ENCODE results near the gene SLCO2A1. TPM values are rescaled to one million over a fixed set of nuclear protein-coding genes. Genes with fewer than 3 reads are reported as not detected.

SLCO2A1 gene
- total and polyA plus RNA-seq, 2 of the 4 experiments (the other 2 are of a cell fraction): under 0.01 to 1.5 TPM

DNA sequence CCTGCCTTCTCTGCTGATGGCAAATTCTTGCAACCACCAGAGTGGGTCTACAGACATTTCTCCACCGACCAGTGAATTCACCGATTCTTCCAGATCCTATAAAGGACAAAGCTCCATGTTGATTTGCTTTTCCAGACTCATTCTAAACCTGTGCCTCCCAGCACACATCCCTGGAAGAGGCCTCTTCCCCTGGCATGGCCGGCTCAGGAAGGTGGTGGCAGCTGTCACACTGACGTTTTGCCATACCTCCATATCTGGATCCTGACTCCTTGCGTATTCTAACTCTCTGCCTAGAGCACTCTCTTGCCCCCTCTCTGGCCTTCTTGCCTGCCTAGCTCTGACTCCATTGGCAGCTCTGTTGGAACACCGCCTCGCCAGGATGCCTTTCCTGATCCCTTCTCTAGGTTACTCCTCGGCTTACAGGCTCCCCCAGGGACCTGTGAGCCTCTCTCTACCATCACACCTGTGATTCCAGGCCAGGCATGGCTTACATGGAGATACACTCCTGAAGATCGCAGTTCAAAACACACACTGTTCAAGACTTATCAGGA, 31.0 kb downstream of the SLCO2A1 start:
- Histone ChIP-seq H3K27me3 (ENCODE audit: control insufficient read depth, insufficient read depth, low read length) (peaks cover 6% of the 10 kb centered on the region), H2BK5ac (ENCODE audit: low read depth, low read length, poor library complexity, severe bottlenecking) (no peak overlapping the region), H4K20me1 (ENCODE audit: insufficient read depth, low read length) (no peaks in the 10 kb centered on the region; the same call in 1 of the 2 replicates), H3K36me3 (ENCODE audit: control insufficient read depth, insufficient read depth, low read length) (no peaks in the 10 kb centered on the region), H4K8ac (ENCODE audit: low read depth in 2 of 2, low read length in 2 of 2) (no peak overlapping the region), H3K27ac (ENCODE audit: insufficient read depth, low read length) (no peak overlapping the region), H2AK9ac (replicated peaks; ENCODE audit: low read depth, low read length, poor library complexity) (no peak overlapping the region), H2BK20ac (ENCODE audit: low read depth, low read length) (no peak overlapping the region), H4K5ac (ENCODE audit: low read depth, low read length) (no peak overlapping the region), H3K18ac (ENCODE audit: low read depth, low read length) (no peak overlapping the region), H2BK120ac (ENCODE audit: low read depth, low read length) (no peak overlapping the region), H4K91ac (ENCODE audit: insufficient read depth, low read depth, low read length) (no peak overlapping the region), H3K4me3 (ENCODE audit: insufficient read depth, low read depth, low read length) (no peak overlapping the region), H3K9me3 (ENCODE audit: control insufficient read depth, insufficient read depth, low read length) (no peaks in the 10 kb centered on the region), H3K4me1 (ENCODE audit: control insufficient read depth, insufficient read depth, low read length) (peaks cover 2% of the 10 kb centered on the region; the same call in 1 of the 2 replicates), H2AK5ac (ENCODE audit: low read depth, low read length) (no peak overlapping the region), H3K4me2 (ENCODE audit: low read depth, low read length) (no peak overlapping the region), H3K14ac (replicated peaks; ENCODE audit: low read depth, low read length) (no peak overlapping the region), H2BK15ac (ENCODE audit: low read depth, low read length) (no peak overlapping the region), H3K79me1 (ENCODE audit: low read depth in 1 of 2, low read length in 2 of 2) (no peaks in the 10 kb centered on the region), H3K9ac (ENCODE audit: low read depth, low read length) (no peak overlapping the region), H3K56ac (ENCODE audit: extremely low read depth, insufficient read depth, low read length) (no peak overlapping the region), H3K4ac (ENCODE audit: low read depth, low read length) (no peak overlapping the region), H3K23ac (ENCODE audit: low read depth, low read length) (no peak overlapping the region), H3K9me1 (ENCODE audit: insufficient read depth, low read length) (0 out of 2 replicates have a peak, but pooled peaks cover 4% of the 10 kb centered on the region), H2AFZ (replicated peaks; ENCODE audit: low read length, poor library complexity) (no peak overlapping the region)
- intact Hi-C loops (cut with micrococcal nuclease): no loop called here
- DNase-seq (no peak), ATAC-seq (ENCODE audit: low read depth) (no peak)
- TF ChIP-seq, protein P1, sequence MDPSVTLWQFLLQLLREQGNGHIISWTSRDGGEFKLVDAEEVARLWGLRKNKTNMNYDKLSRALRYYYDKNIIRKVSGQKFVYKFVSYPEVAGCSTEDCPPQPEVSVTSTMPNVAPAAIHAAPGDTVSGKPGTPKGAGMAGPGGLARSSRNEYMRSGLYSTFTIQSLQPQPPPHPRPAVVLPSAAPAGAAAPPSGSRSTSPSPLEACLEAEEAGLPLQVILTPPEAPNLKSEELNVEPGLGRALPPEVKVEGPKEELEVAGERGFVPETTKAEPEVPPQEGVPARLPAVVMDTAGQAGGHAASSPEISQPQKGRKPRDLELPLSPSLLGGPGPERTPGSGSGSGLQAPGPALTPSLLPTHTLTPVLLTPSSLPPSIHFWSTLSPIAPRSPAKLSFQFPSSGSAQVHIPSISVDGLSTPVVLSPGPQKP (IDR thresholded peaks at IDR 0.05; ENCODE audit: borderline replicate concordance, low read depth, low read length): no peak
- TF ChIP-seq MAFK (IDR thresholded peaks at IDR 0.05; ENCODE audit: low read depth, low read length) (no peak), MXI1 (IDR thresholded peaks at IDR 0.05; ENCODE audit: borderline replicate concordance, low read depth, low read length) (no peak), NFE2L2 (IDR thresholded peaks at IDR 0.05; ENCODE audit: low read depth, low read length) (no peak), POLR2A (IDR thresholded peaks at IDR 0.05; ENCODE audit: low read depth, low read length) (no peak), RFX5 (IDR thresholded peaks at IDR 0.05; ENCODE audit: low read depth, low read length) (no peak), FOS (IDR thresholded peaks at IDR 0.05; ENCODE audit: low read depth, low read length) (no peak), RCOR1 (IDR thresholded peaks at IDR 0.05; ENCODE audit: insufficient replicate concordance, low read length) (no peak), MAZ (IDR thresholded peaks at IDR 0.05; ENCODE audit: borderline replicate concordance, low read depth, low read length) (no peak), RAD21 (IDR thresholded peaks at IDR 0.05; ENCODE audit: low read length) (no peak), CHD1 (IDR thresholded peaks at IDR 0.05; ENCODE audit: low read depth, low read length) (no peak)
- TF ChIP-seq, protein P2, sequence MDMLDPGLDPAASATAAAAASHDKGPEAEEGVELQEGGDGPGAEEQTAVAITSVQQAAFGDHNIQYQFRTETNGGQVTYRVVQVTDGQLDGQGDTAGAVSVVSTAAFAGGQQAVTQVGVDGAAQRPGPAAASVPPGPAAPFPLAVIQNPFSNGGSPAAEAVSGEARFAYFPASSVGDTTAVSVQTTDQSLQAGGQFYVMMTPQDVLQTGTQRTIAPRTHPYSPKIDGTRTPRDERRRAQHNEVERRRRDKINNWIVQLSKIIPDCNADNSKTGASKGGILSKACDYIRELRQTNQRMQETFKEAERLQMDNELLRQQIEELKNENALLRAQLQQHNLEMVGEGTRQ (IDR thresholded peaks at IDR 0.05; ENCODE audit: low read depth, low read length): no peak
- WGBS, 2 experiments (ENCODE audit: extremely low coverage in 2 of 2, insufficient read length in 1 of 2): 87% methylated on average over 6 of the region's 9 CpGs; no CpG with 5 or more reads in 1 of the 2 experiments
- dilution Hi-C loops (cut with HindIII; ENCODE audit: low sequenced_read_pairs, unreplicated experiment): no loop called here
- in situ Hi-C loops (cut with MboI; ENCODE audit: low sequenced_read_pairs): no loop called here
- ChIA-PET CTCF (no interaction called here), POLR2A (ENCODE audit: unreplicated experiment) (no interaction called here)
- no TSS peak for BruUV-seq (replicated peaks)
